GM12801 (cell line): Measurements from ENCODE around the gene GPX4.

Experiments
- TF ChIP-seq, protein P1 (sequence below): IDR thresholded peaks from one replicate; pipeline ENCODE4 v1.5.1; 2011; ENCODE audit warnings: control low read depth; ENCODE audit not compliant: insufficient read length; ENCODE audit errors: extremely low read depth

Gene GPX4

DNA sequence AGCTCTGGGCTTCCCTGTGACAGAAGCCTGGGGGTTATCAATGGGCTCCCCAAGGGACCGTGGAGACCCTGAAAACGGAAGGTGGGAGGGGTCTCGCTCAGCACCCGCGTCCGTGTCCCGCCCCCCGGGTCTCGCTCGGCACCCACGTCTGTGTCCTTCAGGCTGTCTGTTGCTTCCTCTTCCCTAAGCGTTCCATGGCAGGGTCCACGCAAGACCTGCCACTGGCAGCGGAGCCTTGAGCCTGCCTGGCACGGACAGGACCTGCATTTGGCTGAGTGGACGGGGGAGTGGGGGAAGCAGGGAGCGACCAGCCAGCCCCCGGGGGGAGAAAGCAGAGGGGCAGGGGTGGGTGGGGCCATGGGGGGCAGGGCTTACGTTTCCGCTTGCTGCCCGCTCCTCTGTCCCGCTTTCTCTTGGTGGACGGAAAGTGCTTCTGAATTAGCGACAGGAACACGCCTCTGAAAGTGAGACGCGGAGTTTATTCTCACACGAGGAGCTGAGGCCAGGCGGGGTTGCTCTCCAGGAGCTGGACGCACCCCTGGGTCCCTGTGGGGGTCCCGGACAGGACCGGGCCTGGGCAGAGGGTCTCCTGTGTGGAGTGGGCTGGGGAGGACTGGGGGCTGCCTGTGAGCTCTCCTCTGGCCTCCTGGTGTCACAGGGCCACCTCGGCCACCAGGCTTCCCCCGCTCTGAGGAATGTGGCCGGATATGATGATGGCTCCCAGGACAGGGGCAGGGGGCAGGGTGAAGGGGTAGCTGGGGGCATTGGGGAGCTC lies 12.0 kb downstream of the GPX4 start:
- TF ChIP-seq, protein P1, sequence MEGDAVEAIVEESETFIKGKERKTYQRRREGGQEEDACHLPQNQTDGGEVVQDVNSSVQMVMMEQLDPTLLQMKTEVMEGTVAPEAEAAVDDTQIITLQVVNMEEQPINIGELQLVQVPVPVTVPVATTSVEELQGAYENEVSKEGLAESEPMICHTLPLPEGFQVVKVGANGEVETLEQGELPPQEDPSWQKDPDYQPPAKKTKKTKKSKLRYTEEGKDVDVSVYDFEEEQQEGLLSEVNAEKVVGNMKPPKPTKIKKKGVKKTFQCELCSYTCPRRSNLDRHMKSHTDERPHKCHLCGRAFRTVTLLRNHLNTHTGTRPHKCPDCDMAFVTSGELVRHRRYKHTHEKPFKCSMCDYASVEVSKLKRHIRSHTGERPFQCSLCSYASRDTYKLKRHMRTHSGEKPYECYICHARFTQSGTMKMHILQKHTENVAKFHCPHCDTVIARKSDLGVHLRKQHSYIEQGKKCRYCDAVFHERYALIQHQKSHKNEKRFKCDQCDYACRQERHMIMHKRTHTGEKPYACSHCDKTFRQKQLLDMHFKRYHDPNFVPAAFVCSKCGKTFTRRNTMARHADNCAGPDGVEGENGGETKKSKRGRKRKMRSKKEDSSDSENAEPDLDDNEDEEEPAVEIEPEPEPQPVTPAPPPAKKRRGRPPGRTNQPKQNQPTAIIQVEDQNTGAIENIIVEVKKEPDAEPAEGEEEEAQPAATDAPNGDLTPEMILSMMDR: no peak

GRCh38 chr19:1116726-1117581 lies 13.2 kb downstream of the GPX4 start:
- TF ChIP-seq, protein P1: no peak

DNA sequence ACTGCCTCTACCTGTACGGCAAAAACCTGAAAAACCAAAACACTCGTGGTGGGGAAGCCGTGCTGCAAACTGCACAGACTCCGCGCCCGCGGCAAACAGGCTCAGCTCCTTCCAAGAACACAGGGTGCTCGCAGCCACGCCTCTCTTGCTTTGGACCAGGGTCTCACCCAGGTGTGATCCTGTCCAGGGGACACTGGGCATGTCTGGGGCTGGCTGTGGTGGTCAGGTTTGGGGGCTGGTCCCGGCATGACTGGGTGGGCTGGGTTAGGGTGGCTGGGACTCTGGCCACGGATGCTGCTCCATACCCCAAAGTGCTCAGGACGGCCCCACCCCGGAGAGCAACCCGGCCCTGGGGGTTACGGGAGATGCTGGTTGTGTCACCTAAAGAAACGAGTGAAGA lies 13.9 kb downstream of the GPX4 start:
- TF ChIP-seq, protein P1: no peak

DNA sequence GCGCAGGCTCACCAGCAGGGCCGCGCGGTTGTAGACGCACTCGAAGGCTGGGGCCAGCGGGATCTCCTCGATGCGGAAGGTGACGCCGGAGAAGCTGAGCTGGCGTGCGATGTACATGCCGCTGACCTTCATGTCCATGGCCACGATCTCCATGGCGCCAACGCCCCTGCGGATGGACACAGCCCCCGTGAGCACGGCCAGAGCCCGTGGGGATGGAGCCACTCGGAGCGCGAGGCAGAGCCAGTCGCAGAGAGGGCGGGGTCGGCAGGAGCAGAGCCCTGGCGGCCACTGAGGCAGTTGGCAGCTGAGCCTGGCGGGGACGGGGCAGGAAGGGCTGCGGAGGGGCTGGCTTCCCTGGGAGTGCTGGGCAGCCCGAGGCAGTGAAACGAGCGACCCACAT lies 15.2 kb downstream of the GPX4 start:
- TF ChIP-seq, protein P1: no peak

DNA sequence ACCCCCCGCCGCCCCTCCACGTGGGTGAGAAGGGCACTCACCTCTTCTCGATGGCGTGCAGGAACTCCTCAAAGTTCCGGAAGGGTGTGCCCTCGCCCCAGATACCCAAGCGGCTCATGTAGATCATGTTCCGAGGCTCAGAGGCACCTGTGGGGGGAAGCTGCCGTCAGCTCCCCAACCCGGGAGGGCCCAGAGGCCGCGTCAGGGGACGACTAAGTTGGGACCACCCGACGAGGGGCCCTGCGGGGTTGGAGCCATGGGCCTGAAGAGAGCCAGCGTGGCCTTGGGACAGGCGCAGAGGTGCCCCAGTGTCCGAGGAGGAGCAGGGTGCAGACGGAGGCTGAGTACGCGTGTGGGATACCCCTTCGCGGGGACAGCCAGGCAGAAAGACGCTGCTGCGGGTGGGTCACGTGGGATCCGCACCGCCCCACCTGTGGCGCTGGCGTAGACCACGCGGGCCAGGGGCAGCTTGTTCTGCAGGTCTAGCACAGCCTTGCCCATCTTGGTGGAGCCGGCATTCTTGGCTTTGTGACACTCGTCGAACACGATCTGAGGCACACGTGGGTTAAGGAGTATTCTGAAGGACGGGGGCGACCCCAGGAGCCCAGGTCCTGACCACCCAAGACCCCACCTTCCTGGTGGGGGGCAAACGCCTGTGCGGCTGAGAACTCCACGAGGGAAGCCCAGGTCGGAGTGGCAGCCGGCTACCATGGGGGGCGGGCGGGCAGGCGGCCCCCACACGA lies 15.9 kb downstream of the GPX4 start:
- TF ChIP-seq, protein P1: no peak

GRCh38 chr19:1121395-1121794 lies 17.6 kb downstream of the GPX4 start:
- TF ChIP-seq, protein P1: no peak
